GM12874 (cell line): Measurements from ENCODE around the gene YEATS2.

ENCODE experiments used
- CTCF ChIP-seq: IDR thresholded peaks from 2 replicates; pipeline ENCODE4 v1.5.1; 2011; ENCODE audit warnings: low read depth, mild to moderate bottlenecking, control low read depth, low read length, moderate library complexity; ENCODE audit not compliant: insufficient read depth

The YEATS2 gene

GRCh38 chr3:183687705-183688104, 9.9 kb upstream of the YEATS2 start:
- TF ChIP-seq CTCF, result no peak

GRCh38 chr3:183688874-183689273, 8.7 kb upstream of the YEATS2 start:
- no peak for TF ChIP-seq CTCF

- no peak for TF ChIP-seq CTCF
These were observed 7.1 kb upstream of the YEATS2 start for GRCh38 chr3:183690402-183690995.

GRCh38 chr3:183692436-183692835, 5.2 kb upstream of the YEATS2 start:
- no peak for TF ChIP-seq CTCF

GRCh38 chr3:183695569-183696364, 1.8 kb upstream of the YEATS2 start:
- no peak for TF ChIP-seq CTCF

GRCh38 chr3:183697123-183697609, 431 bp upstream of the YEATS2 start:
- no peak for TF ChIP-seq CTCF

GRCh38 chr3:183698318-183698751, 738 bp downstream of the YEATS2 start:
- no peak for TF ChIP-seq CTCF
